Thyroid gland (tissue), 4 donors: ENCODE data around the gene HOXB7. TPM values are rescaled to one million over a fixed set of nuclear protein-coding genes. Genes with fewer than 3 reads are reported as not detected.

Source experiments
- DNase-seq, 2 donors: peaks; one replicate each; pipeline ENCODE4 v3.0.0-alpha.2; 2019
- H3K27ac ChIP-seq, 3 donors: fragments of 200-600 bp; sonication (generic); 1 replicate in 2 of 3; 2 replicates in 1 of 3; pipeline ENCODE4 v1.5.1; 2016 to 2019; ENCODE audit warnings: mild to moderate bottlenecking in 1 of 3, moderate library complexity in 1 of 3
- H3K27me3 ChIP-seq: fragments of 200-600 bp; sonication (generic); one replicate; pipeline ENCODE4 v1.5.1; 2019
- H3K36me3 ChIP-seq, 2 donors: fragments of 200-600 bp; sonication (generic); one replicate each; pipeline ENCODE4 v1.5.1; 2016 to 2019
- H3K4me1 ChIP-seq, 2 donors: fragments of 200-600 bp; sonication (generic); one replicate each; pipeline ENCODE4 v1.5.1; 2017 to 2019
- H3K4me3 ChIP-seq, 3 donors: fragments of 200-600 bp; sonication (generic); replicated peaks in 1 of 3; 1 replicate in 2 of 3; 2 replicates in 1 of 3; pipeline ENCODE4 v1.5.1; 2016; ENCODE audit warnings: mild to moderate bottlenecking in 1 of 3
- H3K9me3 ChIP-seq: fragments of 200-600 bp; sonication (generic); one replicate; pipeline ENCODE4 v1.5.1; 2017
- POLR2A ChIP-seq, 2 donors: fragments of 450-650 bp; IDR thresholded peaks; one replicate each; pipeline ENCODE4 v1.6.1; 2017; ENCODE audit warnings: antibody characterized with exemption in 2 of 2, mild to moderate bottlenecking in 2 of 2, moderate library complexity in 1 of 2
- WGBS, 2 donors: methylation state at CpG; one replicate each; pipeline ENCODE4 v1.1.5; 2017; 5-methylcytosine and 5-hydroxymethylcytosine counted together
- intact Hi-C: fragments of 100-400 bp; cut with DNase I; formaldehyde crosslinking; loops from one replicate; pipeline ENCODE4 v1.15.1; 2023
- total RNA-seq, 4 donors: library from RNA; depleted of rRNA; stranded (reverse); fragments of >200 nt; gene quantifications; one replicate each; pipeline ENCODE4 v1.2.3, GENCODE V29; 2016
- TF ChIP-seq, protein P1 (sequence below), 6 experiments: fragments of 200-600 bp in 3 of 6; fragments of 450-650 bp in 3 of 6; sonication (generic) in 3 of 6; IDR thresholded peaks; one replicate each; pipeline ENCODE4 v1.5.1; 2016 to 2019; ENCODE audit warnings: antibody characterized with exemption in 6 of 6, mild to moderate bottlenecking in 2 of 6, inconsistent platforms in 1 of 6, moderate library complexity in 1 of 6

The HOXB7 gene
- total RNA-seq, 4 donors from 2014 or later, result 1.0 to 2.8 (median 1.3) TPM; not detected in 1

DNA sequence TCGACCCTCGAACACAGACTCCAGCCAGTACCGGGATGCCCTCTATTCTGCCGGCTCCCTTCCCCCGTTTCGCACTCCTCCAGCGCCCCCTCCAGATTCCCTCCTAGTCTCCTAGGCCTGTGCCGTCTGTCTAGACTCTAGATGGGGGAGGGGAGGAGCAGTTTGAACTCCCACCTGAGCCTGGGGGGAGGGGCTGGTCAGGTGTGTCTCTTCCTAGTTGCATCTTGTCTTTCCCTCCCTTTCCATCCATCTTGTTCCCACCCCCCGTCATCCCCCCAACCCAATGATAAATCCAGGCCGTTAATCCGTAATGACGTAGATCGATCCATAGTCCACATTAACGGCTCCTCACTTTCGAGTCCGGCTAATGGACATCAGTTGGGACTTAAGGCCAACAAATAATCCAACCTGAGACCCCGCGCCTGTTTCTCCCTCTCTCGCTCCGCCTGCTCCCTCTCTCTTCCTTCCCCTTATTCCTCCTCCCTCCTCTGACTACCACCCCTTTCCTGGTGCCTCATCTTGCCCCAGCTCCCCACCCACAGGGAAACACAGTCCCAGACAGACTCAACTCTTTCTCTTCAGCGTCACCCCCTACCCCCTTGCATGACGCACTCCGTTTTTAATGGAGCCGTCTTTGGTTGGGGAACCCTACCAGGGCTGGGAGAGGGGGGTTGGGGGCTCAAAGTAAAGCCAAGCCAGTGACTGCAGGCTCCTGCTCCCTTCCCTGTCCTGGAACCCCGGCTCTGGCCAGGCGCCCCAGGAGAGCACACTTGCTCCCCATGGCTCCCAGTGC lies 13.9 kb downstream of the HOXB7 start:
- Histone ChIP-seq H3K36me3 (no peaks in the 10 kb centered on the region), H3K4me1 (peaks cover 5 to 29% of the 10 kb centered on the region in 2 donors), H3K9me3 (no peaks in the 10 kb centered on the region), H3K27me3 (peaks cover 73% of the 10 kb centered on the region), H3K27ac (no peak overlapping the region), H3K4me3 (peak overlapping the region in 1 of 3 donors; percentile 28)
- no peak for DNase-seq
- intact Hi-C loops, result loop anchor here (10.0 kb wide), 1 partner anchor 398 kb away; the partner anchor contains the start of gene IGF2BP1
- no peak for TF ChIP-seq POLR2A (IDR thresholded peaks at IDR 0.05)
- TF ChIP-seq, protein P1, sequence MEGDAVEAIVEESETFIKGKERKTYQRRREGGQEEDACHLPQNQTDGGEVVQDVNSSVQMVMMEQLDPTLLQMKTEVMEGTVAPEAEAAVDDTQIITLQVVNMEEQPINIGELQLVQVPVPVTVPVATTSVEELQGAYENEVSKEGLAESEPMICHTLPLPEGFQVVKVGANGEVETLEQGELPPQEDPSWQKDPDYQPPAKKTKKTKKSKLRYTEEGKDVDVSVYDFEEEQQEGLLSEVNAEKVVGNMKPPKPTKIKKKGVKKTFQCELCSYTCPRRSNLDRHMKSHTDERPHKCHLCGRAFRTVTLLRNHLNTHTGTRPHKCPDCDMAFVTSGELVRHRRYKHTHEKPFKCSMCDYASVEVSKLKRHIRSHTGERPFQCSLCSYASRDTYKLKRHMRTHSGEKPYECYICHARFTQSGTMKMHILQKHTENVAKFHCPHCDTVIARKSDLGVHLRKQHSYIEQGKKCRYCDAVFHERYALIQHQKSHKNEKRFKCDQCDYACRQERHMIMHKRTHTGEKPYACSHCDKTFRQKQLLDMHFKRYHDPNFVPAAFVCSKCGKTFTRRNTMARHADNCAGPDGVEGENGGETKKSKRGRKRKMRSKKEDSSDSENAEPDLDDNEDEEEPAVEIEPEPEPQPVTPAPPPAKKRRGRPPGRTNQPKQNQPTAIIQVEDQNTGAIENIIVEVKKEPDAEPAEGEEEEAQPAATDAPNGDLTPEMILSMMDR (IDR thresholded peaks at IDR 0.05), result no peak
- WGBS, 2 donors, result 13 to 14% methylated on average over 25 to 26 of the region's 26 CpGs

DNA sequence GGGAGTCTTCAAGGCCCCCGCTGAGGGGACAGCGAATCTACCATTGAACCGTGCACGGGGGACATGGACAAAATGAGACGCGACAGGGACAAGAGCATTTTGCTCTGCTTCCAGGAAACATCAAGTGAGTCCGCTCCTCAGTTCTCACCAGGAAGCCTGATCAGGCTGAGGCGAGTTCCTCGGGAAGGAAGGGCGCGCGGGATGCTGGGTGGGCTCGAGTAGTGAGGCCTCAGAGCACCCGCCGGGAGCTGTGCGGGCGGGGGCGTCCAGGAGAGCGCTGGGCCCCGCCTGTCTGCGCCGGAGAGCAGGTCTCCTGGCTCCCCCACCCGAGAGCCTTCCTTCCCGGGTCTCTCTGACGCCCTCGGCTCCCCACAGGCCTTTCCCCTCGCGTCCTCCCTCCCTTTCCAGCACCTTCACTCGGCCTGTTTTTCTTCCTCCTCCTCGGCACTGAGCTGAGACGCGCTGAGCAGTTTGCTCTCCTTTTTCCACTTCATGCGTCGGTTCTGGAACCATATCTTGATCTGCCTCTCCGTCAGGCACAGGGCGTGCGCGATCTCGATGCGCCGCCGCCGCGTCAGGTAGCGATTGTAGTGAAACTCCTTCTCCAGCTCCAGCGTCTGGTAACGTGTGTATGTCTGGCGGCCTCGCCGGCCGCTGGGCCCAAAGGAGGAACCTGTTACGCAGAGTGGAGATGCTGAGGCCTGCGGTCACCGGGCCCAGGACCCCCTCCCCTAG lies 14.7 kb downstream of the HOXB7 start:
- DNase-seq, result no peak
- Histone ChIP-seq H3K27ac (no peak overlapping the region), H3K4me1 (peaks cover 5 to 29% of the 10 kb centered on the region in 2 donors)

DNA sequence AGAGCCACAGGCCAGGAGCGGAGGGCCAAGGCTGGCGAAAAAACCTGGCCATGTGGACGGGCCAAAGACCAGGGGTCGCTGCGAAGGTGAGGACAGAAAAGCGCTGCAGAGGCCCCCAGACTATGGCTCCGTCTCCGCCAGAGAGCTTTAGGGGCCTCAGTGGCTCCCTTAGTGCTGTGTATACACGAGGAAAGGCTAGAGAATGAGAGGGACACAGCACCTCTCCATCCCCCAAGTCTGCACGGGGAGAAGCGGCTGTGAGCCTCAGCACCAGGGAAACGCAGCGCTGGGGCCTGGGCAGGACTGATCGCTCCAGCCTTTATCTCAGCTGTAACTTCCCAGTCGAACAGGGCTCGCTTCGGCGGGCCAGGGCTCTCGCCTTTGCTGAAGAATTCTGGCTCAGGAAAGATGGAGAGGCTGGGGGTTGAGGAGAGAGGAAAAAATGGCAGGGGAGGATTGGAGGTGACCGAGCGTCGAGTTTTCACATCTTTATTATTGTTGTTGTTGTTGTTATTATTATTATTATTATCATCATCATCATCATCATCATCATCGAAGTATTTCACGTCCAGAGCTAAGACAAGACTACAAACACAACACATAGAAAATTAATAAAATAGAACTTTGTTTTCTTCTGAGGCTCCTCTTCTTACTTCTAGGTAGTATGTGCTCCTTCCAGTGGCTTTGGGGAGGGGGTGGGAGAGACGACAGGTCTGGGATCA lies 15.4 kb downstream of the HOXB7 start:
- Histone ChIP-seq H3K9me3 (no peaks in the 10 kb centered on the region), H3K27me3 (peaks cover 70% of the 10 kb centered on the region), H3K27ac (no peak overlapping the region), H3K36me3 (no peaks in the 10 kb centered on the region), H3K4me3 (no peak overlapping the region), H3K4me1 (peaks cover 5 to 29% of the 10 kb centered on the region in 2 donors)
- TF ChIP-seq POLR2A (IDR thresholded peaks at IDR 0.05), result no peak
- TF ChIP-seq, protein P1 (IDR thresholded peaks at IDR 0.05), result no peak
- 38 to 48% methylated on average over 25 of the region's 25 CpGs for WGBS, 2 donors
- DNase-seq, result no peak
- intact Hi-C loops, result loop anchor here (10.0 kb wide), 1 partner anchor 399 kb away; the partner anchor contains the start of gene IGF2BP1

More for the DNA sequence above, 14.7 kb downstream of the HOXB7 start:
- WGBS, 2 donors, result 19 to 27% methylated on average over 41 to 54 of the region's 54 CpGs
- TF ChIP-seq, protein P1 (IDR thresholded peaks at IDR 0.05), result no peak
- TF ChIP-seq POLR2A (IDR thresholded peaks at IDR 0.05), result no peak
- Histone ChIP-seq H3K27me3 (peaks cover 73% of the 10 kb centered on the region), H3K9me3 (no peaks in the 10 kb centered on the region), H3K4me3 (no peak overlapping the region), H3K36me3 (no peaks in the 10 kb centered on the region)
- intact Hi-C loops, result loop anchor here (10.0 kb wide), 1 partner anchor 399 kb away; the partner anchor contains the start of gene IGF2BP1

DNA sequence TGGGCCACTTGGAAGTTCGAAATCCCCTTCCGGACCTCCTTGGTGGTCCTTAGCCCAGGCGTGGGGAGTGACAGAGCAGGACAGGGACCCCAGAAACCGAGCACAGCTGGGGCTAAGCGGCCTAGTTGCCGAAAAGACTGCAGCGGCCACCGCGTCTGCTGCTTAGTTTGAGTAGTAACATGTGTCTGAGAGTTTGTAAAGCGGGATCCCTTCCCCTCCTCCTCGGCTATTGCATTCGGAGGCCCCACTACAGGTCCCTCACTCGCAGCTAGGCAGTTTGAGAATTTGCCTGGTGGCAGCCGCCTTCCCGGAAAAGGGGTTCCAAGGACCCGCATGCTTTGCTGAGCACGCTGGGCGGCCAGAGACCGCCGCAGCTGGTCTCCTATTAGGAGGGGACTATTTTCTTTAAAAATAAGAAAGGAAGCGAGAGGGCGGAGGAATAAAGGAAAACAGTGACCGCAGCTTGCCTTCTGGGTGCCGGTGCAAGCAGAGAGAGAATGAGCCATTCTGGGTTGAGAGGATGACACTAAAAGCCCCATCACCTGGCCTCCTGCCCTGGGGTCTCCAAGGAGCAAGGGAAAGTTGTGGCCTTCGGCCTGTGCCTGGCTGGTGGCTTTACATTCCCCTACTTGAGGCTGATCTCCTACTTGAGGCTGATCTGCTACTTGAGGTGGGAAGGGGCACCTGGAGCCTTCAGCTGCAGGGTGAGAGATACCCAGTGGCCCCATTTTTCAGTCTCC lies 16.1 kb downstream of the HOXB7 start:
- H3K4me1 ChIP-seq, result peaks cover 5 to 29% of the 10 kb centered on the region in 2 donors
- H3K27ac ChIP-seq, result no peak overlapping the region
- peaks cover 70% of the 10 kb centered on the region for H3K27me3 ChIP-seq
- no peaks in the 10 kb centered on the region for H3K36me3 ChIP-seq
- no peaks in the 10 kb centered on the region for H3K9me3 ChIP-seq
- 27 to 55% methylated on average over 20 to 25 of the region's 25 CpGs for whole genome bisulfite sequencing, 2 donors
- no peak overlapping the region for H3K4me3 ChIP-seq
- TF ChIP-seq, protein P1 (IDR thresholded peaks at IDR 0.05), result no peak
- TF ChIP-seq POLR2A (IDR thresholded peaks at IDR 0.05), result no peak
- intact Hi-C loops, result loop anchor here (10.0 kb wide), 1 partner anchor 400 kb away; the partner anchor contains the start of gene IGF2BP1
- no peak for DNase-seq
